ENCODE results near the gene MAFG. TPM values are rescaled to one million over a fixed set of nuclear protein-coding genes. Genes with fewer than 3 reads are reported as not detected.

Gene MAFG
- polyA plus RNA-seq, 1 of the 3 experiments (the other 2 are of a cell fraction) = 38.7 TPM

DNA sequence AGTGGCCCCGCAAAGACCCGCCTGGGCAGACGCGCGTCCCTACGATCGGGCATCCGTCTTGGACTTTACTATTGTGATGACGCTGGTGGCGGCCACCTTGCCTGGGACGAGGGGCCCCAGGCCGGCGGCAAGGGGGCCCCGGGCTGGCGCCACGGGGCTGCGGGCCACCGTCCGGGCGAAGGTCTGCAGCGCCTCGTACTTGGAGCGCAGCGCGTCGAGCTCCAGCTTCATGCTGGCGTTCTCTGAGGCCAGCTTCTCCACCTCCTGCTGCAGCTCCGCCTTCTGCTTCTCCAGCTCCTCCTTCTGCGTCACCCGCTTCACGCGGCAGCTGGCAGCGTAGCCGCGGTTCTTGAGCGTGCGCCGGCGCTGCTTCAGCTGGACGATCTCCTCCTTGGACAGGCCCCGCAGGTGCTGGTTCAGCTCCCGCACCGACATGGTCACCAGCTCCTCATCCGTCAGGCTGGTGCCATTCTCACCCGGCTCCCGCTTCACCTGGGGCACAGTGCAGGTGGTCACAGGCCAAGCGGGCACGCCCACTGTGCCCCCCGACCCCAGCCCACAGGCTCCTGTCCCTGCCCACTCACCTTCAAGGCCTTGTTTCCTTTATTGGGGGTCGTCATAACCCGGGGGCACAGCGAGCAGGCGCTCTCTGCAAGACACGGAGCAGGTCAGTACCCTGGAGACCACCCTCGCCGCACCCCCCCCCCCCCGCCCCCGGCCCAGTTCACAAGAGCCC, 4.8 kb downstream of the MAFG start:
- Histone ChIP-seq H3K4me1 (ENCODE audit: control insufficient read depth in 1 of 2, insufficient read depth in 2 of 2, low read depth in 1 of 2, low read length in 1 of 2) (peaks cover 15 to 23% of the 10 kb centered on the region in 2 experiments; a peak in 2 of 4 replicates), H3K27me3 (ENCODE audit: insufficient read depth) (no peaks in the 10 kb centered on the region), H3K27ac (ENCODE audit: low read depth in 2 of 2, low read length in 1 of 2) (no peak overlapping the region), H3K4me2 (no peak overlapping the region), H3K4me3 (ENCODE audit: low read depth in 2 of 2, low read length in 1 of 2) (no peak overlapping the region), H4K20me1 (ENCODE audit: insufficient read depth) (peaks cover 78% of the 10 kb centered on the region), H3K9ac (no peak overlapping the region), H3F3A (replicated peaks; ENCODE audit: insufficient read depth) (peaks cover 15% of the 10 kb centered on the region), H2AFZ (ENCODE audit: low read depth) (no peak overlapping the region), H3K36me3 (replicated peaks in 1 of 2; ENCODE audit: control insufficient read depth in 1 of 2, insufficient read depth in 2 of 2, low read length in 1 of 2) (peaks cover 9 to 40% of the 10 kb centered on the region in 2 experiments), H3K79me2 (ENCODE audit: insufficient read depth) (peaks cover 88% of the 10 kb centered on the region), H3K9me3 (no peaks in the 10 kb centered on the region), H3K9me2 (no peaks in the 10 kb centered on the region)
- 91% methylated on average over 46 of the region's 58 CpGs for WGBS (ENCODE audit: low lambda C conversion rate)
- DNase-seq = no peak
- no peak for TF ChIP-seq EP300 (IDR thresholded peaks at IDR 0.05; ENCODE audit: borderline replicate concordance in 1 of 2, low read depth in 1 of 2, low read length in 1 of 2)
- TF ChIP-seq, protein P1, sequence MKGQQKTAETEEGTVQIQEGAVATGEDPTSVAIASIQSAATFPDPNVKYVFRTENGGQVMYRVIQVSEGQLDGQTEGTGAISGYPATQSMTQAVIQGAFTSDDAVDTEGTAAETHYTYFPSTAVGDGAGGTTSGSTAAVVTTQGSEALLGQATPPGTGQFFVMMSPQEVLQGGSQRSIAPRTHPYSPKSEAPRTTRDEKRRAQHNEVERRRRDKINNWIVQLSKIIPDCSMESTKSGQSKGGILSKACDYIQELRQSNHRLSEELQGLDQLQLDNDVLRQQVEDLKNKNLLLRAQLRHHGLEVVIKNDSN (IDR thresholded peaks at IDR 0.05; ENCODE audit: borderline replicate concordance, low read depth) = no peak
- TF ChIP-seq TCF12 (IDR thresholded peaks at IDR 0.05) = no peak
- TF ChIP-seq SMC3 (IDR thresholded peaks at IDR 0.05; ENCODE audit: low read depth, low read length) = no peak
- TF ChIP-seq GATA2 (CRISPR knock-in tag; IDR thresholded peaks at IDR 0.05) = no peak
- no peak for TF ChIP-seq YY1 (IDR thresholded peaks at IDR 0.05; ENCODE audit: low read depth)
- TF ChIP-seq FOSL2 (IDR thresholded peaks at IDR 0.05; ENCODE audit: borderline replicate concordance, low read depth) = no peak
- TF ChIP-seq NRF1 (IDR thresholded peaks at IDR 0.05; ENCODE audit: low read depth, low read length) = no peak
- TF ChIP-seq RAD21 (IDR thresholded peaks at IDR 0.05; ENCODE audit: low read length) = no peak
- no peak for TF ChIP-seq MEF2A (IDR thresholded peaks at IDR 0.05; ENCODE audit: borderline replicate concordance, low read depth)
- TF ChIP-seq, protein P2, sequence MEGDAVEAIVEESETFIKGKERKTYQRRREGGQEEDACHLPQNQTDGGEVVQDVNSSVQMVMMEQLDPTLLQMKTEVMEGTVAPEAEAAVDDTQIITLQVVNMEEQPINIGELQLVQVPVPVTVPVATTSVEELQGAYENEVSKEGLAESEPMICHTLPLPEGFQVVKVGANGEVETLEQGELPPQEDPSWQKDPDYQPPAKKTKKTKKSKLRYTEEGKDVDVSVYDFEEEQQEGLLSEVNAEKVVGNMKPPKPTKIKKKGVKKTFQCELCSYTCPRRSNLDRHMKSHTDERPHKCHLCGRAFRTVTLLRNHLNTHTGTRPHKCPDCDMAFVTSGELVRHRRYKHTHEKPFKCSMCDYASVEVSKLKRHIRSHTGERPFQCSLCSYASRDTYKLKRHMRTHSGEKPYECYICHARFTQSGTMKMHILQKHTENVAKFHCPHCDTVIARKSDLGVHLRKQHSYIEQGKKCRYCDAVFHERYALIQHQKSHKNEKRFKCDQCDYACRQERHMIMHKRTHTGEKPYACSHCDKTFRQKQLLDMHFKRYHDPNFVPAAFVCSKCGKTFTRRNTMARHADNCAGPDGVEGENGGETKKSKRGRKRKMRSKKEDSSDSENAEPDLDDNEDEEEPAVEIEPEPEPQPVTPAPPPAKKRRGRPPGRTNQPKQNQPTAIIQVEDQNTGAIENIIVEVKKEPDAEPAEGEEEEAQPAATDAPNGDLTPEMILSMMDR (IDR thresholded peaks at IDR 0.05) = no peak
- no peak for TF ChIP-seq RXRA (IDR thresholded peaks at IDR 0.05; ENCODE audit: borderline replicate concordance, low read depth)
- TF ChIP-seq, protein P3, sequence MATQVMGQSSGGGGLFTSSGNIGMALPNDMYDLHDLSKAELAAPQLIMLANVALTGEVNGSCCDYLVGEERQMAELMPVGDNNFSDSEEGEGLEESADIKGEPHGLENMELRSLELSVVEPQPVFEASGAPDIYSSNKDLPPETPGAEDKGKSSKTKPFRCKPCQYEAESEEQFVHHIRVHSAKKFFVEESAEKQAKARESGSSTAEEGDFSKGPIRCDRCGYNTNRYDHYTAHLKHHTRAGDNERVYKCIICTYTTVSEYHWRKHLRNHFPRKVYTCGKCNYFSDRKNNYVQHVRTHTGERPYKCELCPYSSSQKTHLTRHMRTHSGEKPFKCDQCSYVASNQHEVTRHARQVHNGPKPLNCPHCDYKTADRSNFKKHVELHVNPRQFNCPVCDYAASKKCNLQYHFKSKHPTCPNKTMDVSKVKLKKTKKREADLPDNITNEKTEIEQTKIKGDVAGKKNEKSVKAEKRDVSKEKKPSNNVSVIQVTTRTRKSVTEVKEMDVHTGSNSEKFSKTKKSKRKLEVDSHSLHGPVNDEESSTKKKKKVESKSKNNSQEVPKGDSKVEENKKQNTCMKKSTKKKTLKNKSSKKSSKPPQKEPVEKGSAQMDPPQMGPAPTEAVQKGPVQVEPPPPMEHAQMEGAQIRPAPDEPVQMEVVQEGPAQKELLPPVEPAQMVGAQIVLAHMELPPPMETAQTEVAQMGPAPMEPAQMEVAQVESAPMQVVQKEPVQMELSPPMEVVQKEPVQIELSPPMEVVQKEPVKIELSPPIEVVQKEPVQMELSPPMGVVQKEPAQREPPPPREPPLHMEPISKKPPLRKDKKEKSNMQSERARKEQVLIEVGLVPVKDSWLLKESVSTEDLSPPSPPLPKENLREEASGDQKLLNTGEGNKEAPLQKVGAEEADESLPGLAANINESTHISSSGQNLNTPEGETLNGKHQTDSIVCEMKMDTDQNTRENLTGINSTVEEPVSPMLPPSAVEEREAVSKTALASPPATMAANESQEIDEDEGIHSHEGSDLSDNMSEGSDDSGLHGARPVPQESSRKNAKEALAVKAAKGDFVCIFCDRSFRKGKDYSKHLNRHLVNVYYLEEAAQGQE (IDR thresholded peaks at IDR 0.05; ENCODE audit: low read depth, low read length) = no peak
- no peak for TF ChIP-seq MXI1 (IDR thresholded peaks at IDR 0.05; ENCODE audit: low read depth, low read length)
- TF ChIP-seq, protein P4, sequence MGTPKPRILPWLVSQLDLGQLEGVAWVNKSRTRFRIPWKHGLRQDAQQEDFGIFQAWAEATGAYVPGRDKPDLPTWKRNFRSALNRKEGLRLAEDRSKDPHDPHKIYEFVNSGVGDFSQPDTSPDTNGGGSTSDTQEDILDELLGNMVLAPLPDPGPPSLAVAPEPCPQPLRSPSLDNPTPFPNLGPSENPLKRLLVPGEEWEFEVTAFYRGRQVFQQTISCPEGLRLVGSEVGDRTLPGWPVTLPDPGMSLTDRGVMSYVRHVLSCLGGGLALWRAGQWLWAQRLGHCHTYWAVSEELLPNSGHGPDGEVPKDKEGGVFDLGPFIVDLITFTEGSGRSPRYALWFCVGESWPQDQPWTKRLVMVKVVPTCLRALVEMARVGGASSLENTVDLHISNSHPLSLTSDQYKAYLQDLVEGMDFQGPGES (IDR thresholded peaks at IDR 0.05; ENCODE audit: low read depth, low read length) = no peak
- TF ChIP-seq, protein P5, sequence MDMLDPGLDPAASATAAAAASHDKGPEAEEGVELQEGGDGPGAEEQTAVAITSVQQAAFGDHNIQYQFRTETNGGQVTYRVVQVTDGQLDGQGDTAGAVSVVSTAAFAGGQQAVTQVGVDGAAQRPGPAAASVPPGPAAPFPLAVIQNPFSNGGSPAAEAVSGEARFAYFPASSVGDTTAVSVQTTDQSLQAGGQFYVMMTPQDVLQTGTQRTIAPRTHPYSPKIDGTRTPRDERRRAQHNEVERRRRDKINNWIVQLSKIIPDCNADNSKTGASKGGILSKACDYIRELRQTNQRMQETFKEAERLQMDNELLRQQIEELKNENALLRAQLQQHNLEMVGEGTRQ (IDR thresholded peaks at IDR 0.05; ENCODE audit: borderline replicate concordance, low read depth, low read length) = no peak
- TF ChIP-seq, protein P6, sequence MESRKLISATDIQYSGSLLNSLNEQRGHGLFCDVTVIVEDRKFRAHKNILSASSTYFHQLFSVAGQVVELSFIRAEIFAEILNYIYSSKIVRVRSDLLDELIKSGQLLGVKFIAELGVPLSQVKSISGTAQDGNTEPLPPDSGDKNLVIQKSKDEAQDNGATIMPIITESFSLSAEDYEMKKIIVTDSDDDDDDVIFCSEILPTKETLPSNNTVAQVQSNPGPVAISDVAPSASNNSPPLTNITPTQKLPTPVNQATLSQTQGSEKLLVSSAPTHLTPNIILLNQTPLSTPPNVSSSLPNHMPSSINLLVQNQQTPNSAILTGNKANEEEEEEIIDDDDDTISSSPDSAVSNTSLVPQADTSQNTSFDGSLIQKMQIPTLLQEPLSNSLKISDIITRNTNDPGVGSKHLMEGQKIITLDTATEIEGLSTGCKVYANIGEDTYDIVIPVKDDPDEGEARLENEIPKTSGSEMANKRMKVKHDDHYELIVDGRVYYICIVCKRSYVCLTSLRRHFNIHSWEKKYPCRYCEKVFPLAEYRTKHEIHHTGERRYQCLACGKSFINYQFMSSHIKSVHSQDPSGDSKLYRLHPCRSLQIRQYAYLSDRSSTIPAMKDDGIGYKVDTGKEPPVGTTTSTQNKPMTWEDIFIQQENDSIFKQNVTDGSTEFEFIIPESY (IDR thresholded peaks at IDR 0.05; ENCODE audit: borderline replicate concordance, low read depth) = no peak
- ChIA-PET CTCF (interaction anchor here (1.9 to 11.7 kb wide), 2 partner anchors 38 to 54 kb away, joined by 6 to 107 read pairs; partner anchors contain the start of gene NOTUM), POLR2A (no interaction called here)
